ENCODE results near the gene METTL15.
"Not testable (repeated sequence)": the region's sequence is repeated elsewhere in the genome, so short reads cannot be mapped to it uniquely, and the experiment has no call there.

METTL15 gene

GRCh38 chr11:28353991-28354390, 245.8 kb downstream of the METTL15 start:
- no peak overlapping the region for H3K4me3 ChIP-seq (replicated peaks in 1 of 2; ENCODE audit: low read depth in 2 of 2, low read length in 2 of 2)
- TF ChIP-seq CTCF (IDR thresholded peaks at IDR 0.05; ENCODE audit: low read depth, low read length), result no peak
- DNase-seq (ENCODE audit: low read depth in 2 of 2), result no peak

GRCh38 chr11:28366549-28367346, 258.6 kb downstream of the METTL15 start:
- peak; percentile 65 to 92 for DNase-seq (ENCODE audit: low read depth in 2 of 2)
- no peak overlapping the region for H3K4me3 ChIP-seq (replicated peaks in 1 of 2; ENCODE audit: low read depth in 2 of 2, low read length in 2 of 2)
- no peak for TF ChIP-seq CTCF (IDR thresholded peaks at IDR 0.05; ENCODE audit: low read depth, low read length)

GRCh38 chr11:28378095-28378494, 269.9 kb downstream of the METTL15 start:
- not testable (repeated sequence) for DNase-seq (ENCODE audit: low read depth in 2 of 2)

More at GRCh38 chr11:28378095-28378494, 269.9 kb downstream of the METTL15 start:
- not testable (repeated sequence) for H3K4me3 ChIP-seq (replicated peaks in 1 of 2; ENCODE audit: low read depth in 2 of 2, low read length in 2 of 2)
